ENCODE measurements around the gene FLYWCH2. TPM values are rescaled to one million over a fixed set of nuclear protein-coding genes. Genes with fewer than 3 reads are reported as not detected.

Gene FLYWCH2
- total and polyA plus RNA-seq, 2 donors (not counting 3 experiments of a cell fraction or from before 2014, with no cell fraction given) = 18.3 to 34.6 TPM

DNA sequence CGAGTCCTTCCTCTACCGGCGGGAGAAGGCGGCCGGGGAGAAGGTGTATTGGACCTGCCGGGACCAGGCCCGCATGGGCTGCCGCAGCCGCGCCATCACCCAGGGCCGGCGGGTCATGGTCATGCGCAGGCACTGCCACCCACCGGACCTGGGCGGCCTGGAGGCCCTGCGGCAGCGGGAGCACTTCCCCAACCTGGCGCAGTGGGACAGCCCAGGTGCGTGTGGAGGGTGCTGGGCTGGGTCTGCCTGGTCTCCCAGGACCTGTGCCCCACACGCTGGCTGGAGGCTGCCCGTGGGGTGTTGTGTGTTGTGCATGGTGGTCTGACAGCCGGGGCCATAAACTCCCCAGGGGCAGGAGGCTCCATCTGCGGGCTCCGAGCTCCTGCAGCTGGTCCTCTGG, 54.2 kb downstream of the FLYWCH2 start:
- no peak for FAIRE-seq
- no peaks in the 10 kb centered on the region for H3K4me1 ChIP-seq (ENCODE audit: control insufficient read depth, extremely low read depth, insufficient read depth, low read length)
- CTCF ChIA-PET = no interaction called here

DNA sequence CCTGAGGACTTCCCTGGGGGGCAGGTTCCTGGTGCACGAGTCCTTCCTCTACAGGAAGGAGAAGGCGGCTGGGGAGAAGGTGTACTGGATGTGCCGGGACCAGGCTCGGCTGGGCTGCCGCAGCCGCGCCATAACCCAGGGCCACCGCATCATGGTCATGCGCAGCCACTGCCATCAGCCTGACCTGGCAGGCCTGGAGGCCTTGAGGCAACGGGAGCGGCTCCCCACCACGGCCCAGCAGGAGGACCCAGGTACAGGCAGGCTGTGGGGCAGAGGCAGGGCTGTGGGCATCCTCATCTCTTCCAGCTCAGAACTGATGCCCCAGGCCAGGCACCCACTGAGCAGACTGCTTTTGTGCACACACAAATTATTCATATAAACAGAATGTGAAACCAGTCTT, 55.2 kb downstream of the FLYWCH2 start:
- no peak overlapping the region for H3K4me3 ChIP-seq (replicated peaks in 1 of 3; ENCODE audit: insufficient read depth in 1 of 3, low read depth in 1 of 3, low read length in 3 of 3)
- H3K4me2 ChIP-seq (ENCODE audit: insufficient read depth, low read length) = no peak overlapping the region
- DNase-seq (ENCODE audit: low read depth, low spot score) (no peak), FAIRE-seq (no peak)
- intact Hi-C loops (cut with micrococcal nuclease) (no loop called here), dilution Hi-C loops (cut with MboI; ENCODE audit: extremely low pct_ligation_motif_present, low sequenced_read_pairs) (no loop called here)
- no peak overlapping the region for H3K9ac ChIP-seq (replicated peaks; ENCODE audit: extremely low read depth, insufficient read depth, low read length)
- POLR2A ChIA-PET = no interaction called here
- H3K79me2 ChIP-seq (ENCODE audit: control insufficient read depth, insufficient read depth, low read length) = no peaks in the 10 kb centered on the region
- TF ChIP-seq FOS (IDR thresholded peaks at IDR 0.05; ENCODE audit: borderline replicate concordance, insufficient read depth, low read length) (no peak), GATA2 (IDR thresholded peaks at IDR 0.05; ENCODE audit: insufficient read depth, insufficient read length, low read depth, low read length) (no peak), MYC (IDR thresholded peaks at IDR 0.05; ENCODE audit: low read depth, low read length) (no peak)
- TF ChIP-seq, protein P1, sequence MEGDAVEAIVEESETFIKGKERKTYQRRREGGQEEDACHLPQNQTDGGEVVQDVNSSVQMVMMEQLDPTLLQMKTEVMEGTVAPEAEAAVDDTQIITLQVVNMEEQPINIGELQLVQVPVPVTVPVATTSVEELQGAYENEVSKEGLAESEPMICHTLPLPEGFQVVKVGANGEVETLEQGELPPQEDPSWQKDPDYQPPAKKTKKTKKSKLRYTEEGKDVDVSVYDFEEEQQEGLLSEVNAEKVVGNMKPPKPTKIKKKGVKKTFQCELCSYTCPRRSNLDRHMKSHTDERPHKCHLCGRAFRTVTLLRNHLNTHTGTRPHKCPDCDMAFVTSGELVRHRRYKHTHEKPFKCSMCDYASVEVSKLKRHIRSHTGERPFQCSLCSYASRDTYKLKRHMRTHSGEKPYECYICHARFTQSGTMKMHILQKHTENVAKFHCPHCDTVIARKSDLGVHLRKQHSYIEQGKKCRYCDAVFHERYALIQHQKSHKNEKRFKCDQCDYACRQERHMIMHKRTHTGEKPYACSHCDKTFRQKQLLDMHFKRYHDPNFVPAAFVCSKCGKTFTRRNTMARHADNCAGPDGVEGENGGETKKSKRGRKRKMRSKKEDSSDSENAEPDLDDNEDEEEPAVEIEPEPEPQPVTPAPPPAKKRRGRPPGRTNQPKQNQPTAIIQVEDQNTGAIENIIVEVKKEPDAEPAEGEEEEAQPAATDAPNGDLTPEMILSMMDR (IDR thresholded peaks at IDR 0.05; ENCODE audit: extremely low read depth in 1 of 2, insufficient read depth in 1 of 2, low read depth in 1 of 2, low read length in 2 of 2) = no peak
- H3K9me3 ChIP-seq (replicated peaks; ENCODE audit: control insufficient read depth, insufficient read depth, low read length) = no peaks in the 10 kb centered on the region
- H3K36me3 ChIP-seq (ENCODE audit: control insufficient read depth in 2 of 2, extremely low read depth in 1 of 2, insufficient read depth in 2 of 2, low read length in 2 of 2) = peaks cover 10 to 39% of the 10 kb centered on the region in 2 experiments
- no peaks in the 10 kb centered on the region for H3K27me3 ChIP-seq (ENCODE audit: control insufficient read depth in 2 of 2, insufficient read depth in 2 of 2, low read length in 2 of 2)
- BruUV-seq (replicated peaks) = no TSS peak
- CTCF ChIA-PET = interaction anchor here (0.7 to 2.6 kb wide), 2 partner anchors 11 to 22 kb away, joined by 5 to 25 read pairs; no protein-coding TSS in a partner anchor
- H3K4me1 ChIP-seq (ENCODE audit: control insufficient read depth, extremely low read depth, insufficient read depth, low read length) = no peaks in the 10 kb centered on the region
- H3K27ac ChIP-seq (ENCODE audit: insufficient read depth, low read depth, low read length) = no peak overlapping the region
- H4K20me1 ChIP-seq (replicated peaks; ENCODE audit: control insufficient read depth, extremely low read depth, insufficient read depth, low read length) = no peaks in the 10 kb centered on the region
- H2AFZ ChIP-seq (ENCODE audit: low read depth, low read length) = no peak overlapping the region
- no peaks in the 10 kb centered on the region for H3K9me1 ChIP-seq (replicated peaks; ENCODE audit: control insufficient read depth, extremely low read depth, insufficient read depth, low read length)

More for the DNA sequence above, 54.2 kb downstream of the FLYWCH2 start:
- no TSS peak for BruUV-seq (replicated peaks)
- DNase-seq (ENCODE audit: low read depth, low spot score) = no peak
- intact Hi-C loops (cut with micrococcal nuclease) = no loop called here
- H3K9me3 ChIP-seq (replicated peaks; ENCODE audit: control insufficient read depth, insufficient read depth, low read length) = no peaks in the 10 kb centered on the region
- H3K27me3 ChIP-seq (ENCODE audit: control insufficient read depth in 2 of 2, insufficient read depth in 2 of 2, low read length in 2 of 2) = no peaks in the 10 kb centered on the region
- H3K4me3 ChIP-seq (replicated peaks in 1 of 3; ENCODE audit: insufficient read depth in 1 of 3, low read depth in 1 of 3, low read length in 3 of 3) = no peak overlapping the region
- TF ChIP-seq JUN (IDR thresholded peaks at IDR 0.05; ENCODE audit: borderline replicate concordance, insufficient read depth, insufficient read length, low read depth) = no peak
- no peak for TF ChIP-seq MYC (IDR thresholded peaks at IDR 0.05; ENCODE audit: low read depth, low read length)
- TF ChIP-seq, protein P2, sequence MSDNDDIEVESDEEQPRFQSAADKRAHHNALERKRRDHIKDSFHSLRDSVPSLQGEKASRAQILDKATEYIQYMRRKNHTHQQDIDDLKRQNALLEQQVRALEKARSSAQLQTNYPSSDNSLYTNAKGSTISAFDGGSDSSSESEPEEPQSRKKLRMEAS (IDR thresholded peaks at IDR 0.05; ENCODE audit: insufficient read depth, insufficient read length) = no peak
- no peak for TF ChIP-seq EZH2 (IDR thresholded peaks at IDR 0.05; ENCODE audit: borderline replicate concordance, low read depth, low read length, severe bottlenecking)
- no peak for TF ChIP-seq GATA2 (IDR thresholded peaks at IDR 0.05; ENCODE audit: insufficient read depth, insufficient read length, low read depth, low read length)
- no peak for TF ChIP-seq FOS (IDR thresholded peaks at IDR 0.05; ENCODE audit: borderline replicate concordance, insufficient read depth, low read length)
- no peak overlapping the region for H2AFZ ChIP-seq (ENCODE audit: low read depth, low read length)
- peaks cover 10 to 40% of the 10 kb centered on the region in 2 experiments for H3K36me3 ChIP-seq (ENCODE audit: control insufficient read depth in 2 of 2, extremely low read depth in 1 of 2, insufficient read depth in 2 of 2, low read length in 2 of 2)
- no peak overlapping the region for H3K9ac ChIP-seq (replicated peaks; ENCODE audit: extremely low read depth, insufficient read depth, low read length)
- dilution Hi-C loops (cut with MboI; ENCODE audit: extremely low pct_ligation_motif_present, low sequenced_read_pairs) = no loop called here
- H3K79me2 ChIP-seq (ENCODE audit: control insufficient read depth, insufficient read depth, low read length) = no peaks in the 10 kb centered on the region
- H3K9me1 ChIP-seq (replicated peaks; ENCODE audit: control insufficient read depth, extremely low read depth, insufficient read depth, low read length) = no peaks in the 10 kb centered on the region
- H3K27ac ChIP-seq (ENCODE audit: insufficient read depth, low read depth, low read length) = no peak overlapping the region
- POLR2A ChIA-PET = no interaction called here
- H4K20me1 ChIP-seq (replicated peaks; ENCODE audit: control insufficient read depth, extremely low read depth, insufficient read depth, low read length) = no peaks in the 10 kb centered on the region
- no peak overlapping the region for H3K4me2 ChIP-seq (ENCODE audit: insufficient read depth, low read length)

Measured in endothelial cell of umbilical vein (primary cell).